Transverse colon (tissue), 4 donors: ENCODE data around the gene SERPINA9. TPM values are rescaled to one million over a fixed set of nuclear protein-coding genes. Genes with fewer than 3 reads are reported as not detected.

Source experiments
- DNase-seq: peaks from one replicate; pipeline ENCODE4 v3.0.0-alpha.2; 2019
- H3K27ac ChIP-seq, 4 donors: fragments of 200-600 bp; sonication (generic); 2 replicates each; pipeline ENCODE4 v1.5.1; 2016 to 2018; ENCODE audit warnings: inconsistent platforms in 4 of 4
- H3K27me3 ChIP-seq: fragments of 200-600 bp; sonication (generic); 2 replicates; pipeline ENCODE4 v1.5.1; 2017; ENCODE audit warnings: inconsistent platforms
- H3K36me3 ChIP-seq, 4 donors: fragments of 200-600 bp; sonication (generic); 2 replicates each; pipeline ENCODE4 v1.5.1; 2017 to 2019; ENCODE audit warnings: inconsistent platforms in 4 of 4
- H3K4me1 ChIP-seq, 4 donors: fragments of 200-600 bp; sonication (generic); 2 replicates each; pipeline ENCODE4 v1.5.1; 2017 to 2020; ENCODE audit warnings: inconsistent platforms in 4 of 4
- H3K4me3 ChIP-seq, 4 donors: fragments of 200-600 bp; sonication (generic); 1 replicate in 1 of 4; 2 replicates in 3 of 4; pipeline versions ENCODE4 v1.5.1 to v1.6.1; 2017 to 2019; ENCODE audit warnings: inconsistent platforms in 4 of 4
- H3K9me3 ChIP-seq, 2 donors: fragments of 200-600 bp; sonication (generic); 2 replicates each; pipeline ENCODE4 v1.5.1; 2017 to 2019; ENCODE audit warnings: inconsistent platforms in 2 of 2
- EP300 ChIP-seq: sonication (generic); formaldehyde crosslinking; IDR thresholded peaks from one replicate; pipeline ENCODE4 v1.6.1; 2017; ENCODE audit warnings: antibody characterized with exemption, low read depth
- POLR2A ChIP-seq: fragments of 450-650 bp; IDR thresholded peaks from one replicate; pipeline ENCODE4 v1.6.1; 2016; ENCODE audit warnings: antibody characterized with exemption, mild to moderate bottlenecking, moderate library complexity
- POLR2AphosphoS5 ChIP-seq, 3 donors: sonication (generic); formaldehyde crosslinking; IDR thresholded peaks; one replicate each; pipeline ENCODE4 v1.6.1; 2016; ENCODE audit warnings: antibody characterized with exemption in 3 of 3
- WGBS, 2 donors: methylation state at CpG; one replicate each; pipeline ENCODE4 v1.1.5; 2018; ENCODE audit warnings: low coverage in 1 of 2; 5-methylcytosine and 5-hydroxymethylcytosine counted together
- in situ Hi-C, 4 donors: fragments of 200-750 bp; cut with MboI; loops; one replicate each; pipeline versions ENCODE4 v1.15.0 to v1.15.1; 2017; ENCODE audit warnings: low sequenced_read_pairs in 3 of 4, low pct_ligation_motif_present in 1 of 4, low pct_unique_long_range_greater_than_20kb in 1 of 4
- intact Hi-C: fragments of 100-400 bp; cut with DNase I; formaldehyde crosslinking; loops from one replicate; pipeline ENCODE4 v1.15.1; 2023; ENCODE audit warnings: low total_unique reads
- total RNA-seq, 4 donors: library from RNA; depleted of rRNA; stranded (reverse); fragments of >200 nt; gene quantifications; one replicate each; pipeline ENCODE4 v1.1.0, GENCODE V29; 2016
- TF ChIP-seq, protein P1 (sequence below), 5 experiments: fragments of 200-600 bp in 3 of 5; fragments of 450-650 bp in 2 of 5; sonication (generic) in 3 of 5; IDR thresholded peaks; 1 replicate in 2 of 5; 2 replicates in 3 of 5; pipeline ENCODE4 v1.5.1; 2016 to 2017; ENCODE audit warnings: antibody characterized with exemption in 5 of 5, inconsistent platforms in 3 of 5, mild to moderate bottlenecking in 2 of 5, moderate library complexity in 1 of 5

SERPINA9 gene
- total RNA-seq, 4 donors from 2014 or later, result not detected

DNA sequence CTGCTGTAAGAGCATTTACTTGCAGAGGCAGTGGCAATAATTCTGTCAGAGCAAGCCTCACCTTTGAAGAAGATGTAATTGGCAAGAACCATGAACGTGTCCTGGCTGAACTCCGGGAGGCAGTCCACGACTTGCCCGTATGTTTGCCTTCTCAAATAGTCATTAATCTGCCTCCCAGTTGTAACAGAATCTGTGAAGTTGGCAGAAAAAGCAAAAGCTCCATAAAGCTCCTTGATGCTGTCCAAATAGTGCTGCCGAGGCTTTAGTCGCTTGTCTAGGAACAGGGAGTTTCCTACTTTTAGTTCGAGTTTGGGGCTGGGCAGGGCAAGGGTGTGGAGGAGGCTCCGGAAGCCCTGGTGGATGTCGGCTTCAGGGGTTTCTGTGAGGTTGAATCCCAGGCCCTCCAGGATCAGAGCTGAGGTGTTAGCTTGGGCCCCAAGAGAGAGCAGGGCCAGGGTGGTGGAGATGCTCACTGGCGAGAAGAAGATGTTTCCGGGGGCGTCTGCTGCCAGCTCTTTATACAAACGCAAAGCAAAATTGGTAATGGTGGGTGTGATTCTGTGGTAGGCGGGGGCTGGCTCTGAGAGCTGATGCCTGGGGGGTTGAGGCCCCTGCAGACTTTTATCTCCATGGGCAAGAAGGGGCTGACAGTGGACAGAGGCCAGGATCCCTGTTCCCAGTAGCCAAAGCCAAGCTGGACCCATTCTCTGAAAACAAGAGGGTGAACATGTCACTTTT lies 27.8 kb downstream of the SERPINA9 start:
- WGBS, 2 donors, result 51% methylated on average over 14 of the region's 14 CpGs; no CpG with 5 or more reads in 1 of the 2 donors
- no peak for TF ChIP-seq POLR2A
- no peak for TF ChIP-seq EP300
- TF ChIP-seq POLR2AphosphoS5 (IDR thresholded peaks at IDR 0.05), result no peak
- TF ChIP-seq, protein P1, sequence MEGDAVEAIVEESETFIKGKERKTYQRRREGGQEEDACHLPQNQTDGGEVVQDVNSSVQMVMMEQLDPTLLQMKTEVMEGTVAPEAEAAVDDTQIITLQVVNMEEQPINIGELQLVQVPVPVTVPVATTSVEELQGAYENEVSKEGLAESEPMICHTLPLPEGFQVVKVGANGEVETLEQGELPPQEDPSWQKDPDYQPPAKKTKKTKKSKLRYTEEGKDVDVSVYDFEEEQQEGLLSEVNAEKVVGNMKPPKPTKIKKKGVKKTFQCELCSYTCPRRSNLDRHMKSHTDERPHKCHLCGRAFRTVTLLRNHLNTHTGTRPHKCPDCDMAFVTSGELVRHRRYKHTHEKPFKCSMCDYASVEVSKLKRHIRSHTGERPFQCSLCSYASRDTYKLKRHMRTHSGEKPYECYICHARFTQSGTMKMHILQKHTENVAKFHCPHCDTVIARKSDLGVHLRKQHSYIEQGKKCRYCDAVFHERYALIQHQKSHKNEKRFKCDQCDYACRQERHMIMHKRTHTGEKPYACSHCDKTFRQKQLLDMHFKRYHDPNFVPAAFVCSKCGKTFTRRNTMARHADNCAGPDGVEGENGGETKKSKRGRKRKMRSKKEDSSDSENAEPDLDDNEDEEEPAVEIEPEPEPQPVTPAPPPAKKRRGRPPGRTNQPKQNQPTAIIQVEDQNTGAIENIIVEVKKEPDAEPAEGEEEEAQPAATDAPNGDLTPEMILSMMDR (IDR thresholded peaks at IDR 0.05), result no peak
- Histone ChIP-seq H3K27ac (no peak overlapping the region), H3K27me3 (peaks cover 4% of the 10 kb centered on the region), H3K36me3 (no peaks in the 10 kb centered on the region), H3K9me3 (no peaks in the 10 kb centered on the region), H3K4me3 (no peak overlapping the region), H3K4me1 (no peaks in the 10 kb centered on the region)
- intact Hi-C loops, result no loop called here
- in situ Hi-C loops, result no loop called here
- DNase-seq, result no peak

DNA sequence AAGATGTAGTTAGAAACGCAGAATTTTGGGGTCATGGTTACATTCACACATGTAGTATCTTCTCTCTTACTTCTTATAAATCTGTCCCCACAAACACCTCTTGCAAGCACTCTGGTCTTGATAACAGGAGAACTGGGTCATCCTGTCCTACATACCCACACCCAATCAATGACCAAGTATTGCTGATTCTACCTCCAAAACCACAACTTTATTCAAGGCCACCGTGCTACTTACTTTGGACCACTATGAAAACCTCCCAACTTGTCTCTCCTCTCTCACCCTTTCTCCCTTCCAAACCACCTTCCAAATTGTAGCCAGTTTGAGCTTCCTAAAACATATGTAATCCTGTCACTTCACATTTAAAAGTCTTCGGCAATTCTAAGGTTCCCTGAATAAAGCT lies 28.8 kb downstream of the SERPINA9 start:
- TF ChIP-seq, protein P1 (IDR thresholded peaks at IDR 0.05), result no peak
- no peak for TF ChIP-seq EP300
- no peak for TF ChIP-seq POLR2A
- TF ChIP-seq POLR2AphosphoS5 (IDR thresholded peaks at IDR 0.05), result no peak
- Histone ChIP-seq H3K27me3 (no peaks in the 10 kb centered on the region), H3K4me3 (no peak overlapping the region), H3K9me3 (no peaks in the 10 kb centered on the region), H3K4me1 (no peaks in the 10 kb centered on the region), H3K27ac (no peak overlapping the region), H3K36me3 (no peaks in the 10 kb centered on the region)
- intact Hi-C loops (no loop called here), in situ Hi-C loops (no loop called here)
- no peak for DNase-seq
- WGBS, 2 donors, result 61 to 82% methylated on average over 1 to 3 of the region's 3 CpGs

DNA sequence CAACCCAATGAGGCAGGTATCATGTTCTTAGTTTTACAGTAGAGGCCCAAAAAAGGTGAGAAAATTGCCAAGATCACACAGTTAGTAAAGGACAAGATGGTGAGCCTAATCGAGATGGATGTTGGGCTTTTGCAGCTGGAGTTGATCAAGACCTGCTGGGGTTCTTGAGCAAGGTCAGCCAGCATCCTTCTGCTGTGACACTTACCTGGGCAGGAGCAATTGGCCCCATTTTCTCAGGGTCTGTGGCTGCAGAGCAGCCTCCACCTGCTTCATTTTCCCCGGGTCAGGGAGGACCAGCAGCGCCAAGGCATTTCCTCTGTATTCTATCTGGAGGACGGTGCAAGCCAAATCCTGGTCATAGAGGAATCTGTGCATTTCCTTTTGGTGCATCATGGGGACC lies 29.9 kb downstream of the SERPINA9 start:
- Histone ChIP-seq H3K27ac (no peak overlapping the region), H3K36me3 (no peaks in the 10 kb centered on the region), H3K27me3 (no peaks in the 10 kb centered on the region), H3K4me3 (no peak overlapping the region), H3K4me1 (no peaks in the 10 kb centered on the region), H3K9me3 (no peaks in the 10 kb centered on the region)
- intact Hi-C loops (no loop called here), in situ Hi-C loops (no loop called here)
- DNase-seq, result no peak
- TF ChIP-seq POLR2AphosphoS5 (IDR thresholded peaks at IDR 0.05) (no peak), EP300 (no peak), POLR2A (no peak)
- TF ChIP-seq, protein P1 (IDR thresholded peaks at IDR 0.05), result no peak
- 75 to 100% methylated on average over 1 to 4 of the region's 4 CpGs for WGBS, 2 donors

DNA sequence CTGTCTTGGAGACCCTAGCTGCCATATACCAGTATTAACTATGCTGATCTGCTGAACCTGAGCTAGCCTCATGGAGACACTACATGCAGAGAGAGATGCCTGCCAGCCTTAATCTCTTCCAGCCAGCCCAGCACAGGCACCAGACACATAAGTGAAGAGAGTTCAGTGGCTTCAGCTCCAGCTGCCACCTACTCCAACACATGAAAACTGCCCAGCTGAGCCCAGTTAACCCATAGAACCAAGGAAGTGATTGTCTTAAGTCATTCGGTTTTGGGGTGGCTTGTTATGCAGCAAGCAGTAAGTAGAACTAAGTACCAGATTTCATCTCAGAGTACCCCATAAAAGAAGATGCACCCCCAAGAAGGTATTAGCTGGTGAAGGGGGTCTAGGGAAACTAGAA lies 31.0 kb downstream of the SERPINA9 start:
- no peaks in the 10 kb centered on the region for H3K9me3 ChIP-seq
- H3K36me3 ChIP-seq, result no peaks in the 10 kb centered on the region
- in situ Hi-C loops, result no loop called here
- no peaks in the 10 kb centered on the region for H3K4me1 ChIP-seq
- intact Hi-C loops, result no loop called here
- WGBS, 2 donors, result 60 to 67% methylated on average over 1 of the region's 1 CpG
- no peaks in the 10 kb centered on the region for H3K27me3 ChIP-seq
- no peak overlapping the region for H3K4me3 ChIP-seq
- H3K27ac ChIP-seq, result no peak overlapping the region
- no peak for DNase-seq
- TF ChIP-seq, protein P1 (IDR thresholded peaks at IDR 0.05), result no peak
- TF ChIP-seq POLR2AphosphoS5 (IDR thresholded peaks at IDR 0.05) (no peak), EP300 (no peak), POLR2A (no peak)
